ENCODE data around the gene API5.

GRCh38 chr11:43289368-43289767, 22.4 kb upstream of the API5 start:
- TF ChIP-seq CTCF (IDR thresholded peaks at IDR 0.05) (no peak), POLR2A (IDR thresholded peaks at IDR 0.05) (no peak)
